ENCODE results near the gene MAML1.

The MAML1 gene

GRCh38 chr5:179822059-179822432 lies 89.4 kb downstream of the MAML1 start:
- no peak for TF ChIP-seq EZH2 (IDR thresholded peaks at IDR 0.05; ENCODE audit: borderline replicate concordance, low read depth, low read length, severe bottlenecking)
- TF ChIP-seq, protein P1, sequence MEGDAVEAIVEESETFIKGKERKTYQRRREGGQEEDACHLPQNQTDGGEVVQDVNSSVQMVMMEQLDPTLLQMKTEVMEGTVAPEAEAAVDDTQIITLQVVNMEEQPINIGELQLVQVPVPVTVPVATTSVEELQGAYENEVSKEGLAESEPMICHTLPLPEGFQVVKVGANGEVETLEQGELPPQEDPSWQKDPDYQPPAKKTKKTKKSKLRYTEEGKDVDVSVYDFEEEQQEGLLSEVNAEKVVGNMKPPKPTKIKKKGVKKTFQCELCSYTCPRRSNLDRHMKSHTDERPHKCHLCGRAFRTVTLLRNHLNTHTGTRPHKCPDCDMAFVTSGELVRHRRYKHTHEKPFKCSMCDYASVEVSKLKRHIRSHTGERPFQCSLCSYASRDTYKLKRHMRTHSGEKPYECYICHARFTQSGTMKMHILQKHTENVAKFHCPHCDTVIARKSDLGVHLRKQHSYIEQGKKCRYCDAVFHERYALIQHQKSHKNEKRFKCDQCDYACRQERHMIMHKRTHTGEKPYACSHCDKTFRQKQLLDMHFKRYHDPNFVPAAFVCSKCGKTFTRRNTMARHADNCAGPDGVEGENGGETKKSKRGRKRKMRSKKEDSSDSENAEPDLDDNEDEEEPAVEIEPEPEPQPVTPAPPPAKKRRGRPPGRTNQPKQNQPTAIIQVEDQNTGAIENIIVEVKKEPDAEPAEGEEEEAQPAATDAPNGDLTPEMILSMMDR (IDR thresholded peaks at IDR 0.05; ENCODE audit: borderline replicate concordance, extremely low read depth, low read length, poor library complexity, severe bottlenecking) = no peak
- H3K4me1 ChIP-seq (ENCODE audit: insufficient read depth, low read length) = peaks cover 24% of the 10 kb centered on the region
- DNase-seq = no peak
- peak overlapping the region; percentile 90; the same call in 1 of the 2 replicates for H3K9ac ChIP-seq (ENCODE audit: low read depth, low read length)
- H3K4me2 ChIP-seq (ENCODE audit: insufficient read depth, low read length) = peak overlapping the region; percentile 78
- peaks cover 20% of the 10 kb centered on the region for H3K79me2 ChIP-seq (ENCODE audit: insufficient read depth, low read length)
- no peak for ATAC-seq (ENCODE audit: insufficient read depth, low read depth)
- peaks cover 43% of the 10 kb centered on the region for H3K36me3 ChIP-seq (ENCODE audit: insufficient read depth, low read length)
- H2AFZ ChIP-seq (ENCODE audit: low read depth, low read length) = no peak overlapping the region
- H3K4me3 ChIP-seq (ENCODE audit: low read depth in 1 of 2, low read length in 2 of 2) = peak overlapping the region in 1 of 2 experiments; percentile 80; a peak in 2 of 4 replicates
- no peaks in the 10 kb centered on the region for H3K9me3 ChIP-seq (ENCODE audit: insufficient read depth, low read length, severe bottlenecking)
- H4K20me1 ChIP-seq (ENCODE audit: insufficient read depth, low read length) = peaks cover 11% of the 10 kb centered on the region
- H3K27ac ChIP-seq (ENCODE audit: low read length) = no peak overlapping the region
- no peaks in the 10 kb centered on the region for H3K27me3 ChIP-seq (ENCODE audit: insufficient read depth, low read length, poor library complexity)

- DNase-seq (no peak), ATAC-seq (ENCODE audit: insufficient read depth, low read depth) (no peak)
- TF ChIP-seq, protein P1 (IDR thresholded peaks at IDR 0.05; ENCODE audit: borderline replicate concordance, extremely low read depth, low read length, poor library complexity, severe bottlenecking) = no peak
- no peak for TF ChIP-seq EZH2 (IDR thresholded peaks at IDR 0.05; ENCODE audit: borderline replicate concordance, low read depth, low read length, severe bottlenecking)
- H3K27ac ChIP-seq (ENCODE audit: low read length) = no peak overlapping the region
- H3K4me3 ChIP-seq (ENCODE audit: low read depth in 1 of 2, low read length in 2 of 2) = peak overlapping the region in 1 of 2 experiments; percentile 80; a peak in 2 of 4 replicates
- H4K20me1 ChIP-seq (ENCODE audit: insufficient read depth, low read length) = peaks cover 11% of the 10 kb centered on the region
- H3K79me2 ChIP-seq (ENCODE audit: insufficient read depth, low read length) = peaks cover 20% of the 10 kb centered on the region
- no peaks in the 10 kb centered on the region for H3K27me3 ChIP-seq (ENCODE audit: insufficient read depth, low read length, poor library complexity)
- H3K9ac ChIP-seq (ENCODE audit: low read depth, low read length) = no peak overlapping the region; the same call in 1 of the 2 replicates
- peaks cover 46% of the 10 kb centered on the region for H3K36me3 ChIP-seq (ENCODE audit: insufficient read depth, low read length)
- H2AFZ ChIP-seq (ENCODE audit: low read depth, low read length) = no peak overlapping the region
- peaks cover 24% of the 10 kb centered on the region for H3K4me1 ChIP-seq (ENCODE audit: insufficient read depth, low read length)
- peak overlapping the region; percentile 78 for H3K4me2 ChIP-seq (ENCODE audit: insufficient read depth, low read length)
- H3K9me3 ChIP-seq (ENCODE audit: insufficient read depth, low read length, severe bottlenecking) = no peaks in the 10 kb centered on the region
These were observed 89.9 kb downstream of the MAML1 start for GRCh38 chr5:179822444-179822990.

DNA sequence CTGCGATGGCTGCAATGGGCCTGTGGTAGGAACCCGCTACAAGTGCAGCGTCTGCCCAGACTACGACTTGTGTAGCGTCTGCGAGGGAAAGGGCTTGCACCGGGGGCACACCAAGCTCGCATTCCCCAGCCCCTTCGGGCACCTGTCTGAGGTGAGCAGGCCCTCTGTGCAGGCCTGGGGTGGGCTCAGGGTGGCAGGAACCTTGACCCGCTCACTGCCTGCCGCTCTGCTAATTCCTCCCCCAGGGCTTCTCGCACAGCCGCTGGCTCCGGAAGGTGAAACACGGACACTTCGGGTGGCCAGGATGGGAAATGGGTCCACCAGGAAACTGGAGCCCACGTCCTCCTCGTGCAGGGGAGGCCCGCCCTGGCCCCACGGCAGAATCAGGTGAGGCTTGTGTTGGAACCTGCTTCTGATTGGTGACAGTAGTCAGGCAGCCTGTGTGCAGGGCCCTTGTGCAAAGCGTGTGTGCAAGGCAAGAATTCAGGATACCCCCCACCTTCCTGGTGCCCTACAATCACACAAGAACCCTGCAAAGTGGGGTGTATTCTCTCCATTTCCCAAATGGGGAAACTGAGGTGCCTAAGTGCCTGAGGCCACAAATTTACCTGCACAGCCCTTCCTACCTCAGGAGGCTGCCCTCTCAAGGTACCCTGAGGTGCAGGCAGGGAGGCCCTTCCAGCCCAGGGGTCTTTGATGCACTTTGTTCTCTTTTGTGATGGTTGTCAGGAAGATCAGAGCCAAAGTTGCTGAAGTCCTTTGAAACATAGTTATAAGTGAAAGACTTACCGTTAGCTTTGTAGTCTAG lies 91.5 kb downstream of the MAML1 start:
- H4K20me1 ChIP-seq (ENCODE audit: insufficient read depth, low read length) = peaks cover 11% of the 10 kb centered on the region
- H3K4me2 ChIP-seq (ENCODE audit: insufficient read depth, low read length) = no peak overlapping the region
- H3K9ac ChIP-seq (ENCODE audit: low read depth, low read length) = no peak overlapping the region
- no peak overlapping the region for H3K4me3 ChIP-seq (ENCODE audit: low read depth in 1 of 2, low read length in 2 of 2)
- TF ChIP-seq, protein P1 (IDR thresholded peaks at IDR 0.05; ENCODE audit: borderline replicate concordance, extremely low read depth, low read length, poor library complexity, severe bottlenecking) = no peak
- peaks cover 60% of the 10 kb centered on the region for H3K36me3 ChIP-seq (ENCODE audit: insufficient read depth, low read length)
- H2AFZ ChIP-seq (ENCODE audit: low read depth, low read length) = no peak overlapping the region
- ATAC-seq (ENCODE audit: insufficient read depth, low read depth) (no peak), DNase-seq (no peak)
- peaks cover 24% of the 10 kb centered on the region for H3K4me1 ChIP-seq (ENCODE audit: insufficient read depth, low read length)
- H3K79me2 ChIP-seq (ENCODE audit: insufficient read depth, low read length) = peaks cover 20% of the 10 kb centered on the region
- no peak overlapping the region for H3K27ac ChIP-seq (ENCODE audit: low read length)
- H3K9me3 ChIP-seq (ENCODE audit: insufficient read depth, low read length, severe bottlenecking) = no peaks in the 10 kb centered on the region
- H3K27me3 ChIP-seq (ENCODE audit: insufficient read depth, low read length, poor library complexity) = no peaks in the 10 kb centered on the region
